ENCODE data around the gene SLC66A1. TPM values are rescaled to one million over a fixed set of nuclear protein-coding genes. Genes with fewer than 3 reads are reported as not detected.
"Not testable (repeated sequence)": the region's sequence is repeated elsewhere in the genome, so short reads cannot be mapped to it uniquely, and the experiment has no call there.

SLC66A1 gene
- total RNA-seq, 2 experiments from 2014 or later = 3.6 TPM

DNA sequence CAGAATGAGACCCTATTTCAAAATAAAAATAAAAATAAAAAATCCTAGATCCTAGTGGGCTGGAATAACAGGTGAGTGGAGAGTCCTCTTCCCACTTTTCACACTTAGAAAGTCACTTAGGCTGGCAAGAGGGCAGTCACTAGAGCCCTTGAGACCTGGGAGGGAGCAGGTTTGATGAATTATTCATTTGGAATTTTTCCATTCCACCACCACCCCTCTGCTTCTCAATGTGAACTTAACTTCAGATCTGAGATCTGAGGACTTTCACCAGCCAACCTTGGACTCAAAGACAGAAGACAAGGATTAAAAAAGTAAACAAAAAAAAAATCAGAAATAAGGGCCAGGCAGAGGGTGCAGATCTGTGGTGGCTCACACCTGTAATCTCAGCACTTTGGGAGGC lies 40.1 kb upstream of the SLC66A1 start:
- Mint-ChIP-seq H3K36me3 (ENCODE audit: low read depth) (peaks cover 2% of the 10 kb centered on the region), H3K9me3 (peaks cover 6% of the 10 kb centered on the region), H3K4me1 (ENCODE audit: low read depth) (peaks cover 2% of the 10 kb centered on the region), H3K4me3 (no peak overlapping the region), H3K27me3 (peaks cover 13% of the 10 kb centered on the region), H3K27ac (no peak overlapping the region)
- DNase-seq (no peak), ATAC-seq (no peak)
- intact Hi-C loops (cut with micrococcal nuclease) = no loop called here
- POLR2A ChIA-PET = no interaction called here
- CTCF ChIA-PET = no interaction called here
- no peak for TF ChIP-seq CTCF (IDR thresholded peaks at IDR 0.05)

DNA sequence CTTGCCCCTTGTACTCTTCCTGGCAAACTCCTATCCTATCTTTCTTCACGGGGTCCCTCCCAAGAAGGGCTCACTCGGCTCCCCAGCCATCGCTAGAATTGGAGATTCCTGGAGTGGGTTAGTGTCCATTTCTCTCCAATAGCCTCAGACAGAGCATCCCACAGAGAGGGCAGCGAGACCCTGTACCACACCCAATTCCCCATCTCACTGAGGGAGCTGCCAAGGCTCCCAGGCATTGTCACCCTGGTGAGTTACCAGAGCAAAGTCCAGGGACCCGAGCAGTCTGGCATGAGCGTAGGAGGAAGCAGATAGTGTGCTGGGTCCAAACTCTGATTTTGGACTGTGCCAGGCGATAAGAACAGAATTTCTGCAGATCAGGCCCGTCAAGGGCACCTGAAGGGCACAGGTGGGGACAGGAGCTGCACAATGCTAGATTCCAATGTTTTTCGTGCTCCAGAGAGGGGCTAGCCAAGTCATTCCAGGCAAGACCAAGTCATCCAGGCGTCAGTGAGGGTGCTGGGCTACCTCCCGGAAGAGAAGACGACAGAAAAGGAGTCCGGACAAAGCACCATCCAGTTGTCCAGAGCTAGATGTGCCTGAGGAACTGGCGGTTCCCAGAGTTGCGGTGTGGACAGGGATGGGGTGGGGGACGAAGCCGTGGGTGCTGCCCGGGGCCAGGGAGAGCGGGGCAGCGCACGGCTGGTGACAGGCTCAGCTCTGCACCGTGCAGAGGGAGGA lies 38.9 kb upstream of the SLC66A1 start:
- Mint-ChIP-seq H3K4me1 (ENCODE audit: low read depth) (peaks cover 2% of the 10 kb centered on the region), H3K4me3 (no peak overlapping the region), H3K36me3 (ENCODE audit: low read depth) (peaks cover 2% of the 10 kb centered on the region), H3K27ac (no peak overlapping the region), H3K27me3 (peaks cover 13% of the 10 kb centered on the region), H3K9me3 (peaks cover 6% of the 10 kb centered on the region)
- ChIA-PET POLR2A (interaction anchor here (2.0 kb wide), 1 partner anchor 13 kb away, joined by 10 read pairs; no protein-coding TSS in a partner anchor), CTCF (no interaction called here)
- no peak for ATAC-seq
- intact Hi-C loops (cut with micrococcal nuclease) = no loop called here
- no peak for DNase-seq
- TF ChIP-seq CTCF (IDR thresholded peaks at IDR 0.05) = no peak

GRCh38 chr1:19273844-19274531 lies 38.1 kb upstream of the SLC66A1 start:
- CTCF ChIA-PET; H3K4me1 Mint-ChIP-seq (ENCODE audit: low read depth); H3K4me3 Mint-ChIP-seq; H3K27ac Mint-ChIP-seq; intact Hi-C loops (cut with micrococcal nuclease); DNase-seq; H3K36me3 Mint-ChIP-seq (ENCODE audit: low read depth); H3K9me3 Mint-ChIP-seq: not testable (repeated sequence)
- POLR2A ChIA-PET = interaction anchor here (2.0 kb wide), 1 partner anchor 14 kb away, joined by 10 read pairs; no protein-coding TSS in a partner anchor
- H3K27me3 Mint-ChIP-seq = peaks cover 13% of the 10 kb centered on the region
- peak; percentile 30 for ATAC-seq

DNA sequence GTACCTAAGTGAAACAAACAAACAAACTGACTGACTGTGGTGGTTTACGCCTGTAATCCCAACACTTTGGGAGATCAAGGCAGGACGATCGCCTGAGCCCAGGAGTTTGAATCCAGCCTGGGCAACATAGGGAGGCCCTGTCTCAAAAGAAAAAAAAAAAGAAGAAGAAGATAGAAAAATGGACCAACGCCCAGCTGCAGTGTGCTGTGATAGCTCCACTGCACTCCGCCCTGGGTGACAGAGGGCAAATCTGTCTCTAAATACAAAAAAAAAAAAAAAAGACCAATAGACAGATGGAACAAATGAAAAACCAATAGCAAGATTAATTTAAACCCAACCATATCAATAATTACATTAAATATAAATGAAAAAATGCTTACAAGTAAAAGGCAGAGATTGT lies 37.5 kb upstream of the SLC66A1 start:
- H3K9me3 Mint-ChIP-seq = peaks cover 6% of the 10 kb centered on the region
- DNase-seq = no peak
- CTCF ChIA-PET = no interaction called here
- peaks cover 13% of the 10 kb centered on the region for H3K27me3 Mint-ChIP-seq
- peaks cover 2% of the 10 kb centered on the region for H3K36me3 Mint-ChIP-seq (ENCODE audit: low read depth)
- no peak overlapping the region for H3K27ac Mint-ChIP-seq
- no peak for ATAC-seq
- no peak overlapping the region for H3K4me3 Mint-ChIP-seq
- intact Hi-C loops (cut with micrococcal nuclease) = no loop called here
- no peak for TF ChIP-seq CTCF (IDR thresholded peaks at IDR 0.05)
- POLR2A ChIA-PET = interaction anchor here (0.6 kb wide), 1 partner anchor 549 kb away, joined by 5 read pairs; no protein-coding TSS in a partner anchor
- H3K4me1 Mint-ChIP-seq (ENCODE audit: low read depth) = peaks cover 2% of the 10 kb centered on the region

GRCh38 chr1:19283891-19284290 lies 28.2 kb upstream of the SLC66A1 start:
- CTCF ChIA-PET = no interaction called here
- POLR2A ChIA-PET = no interaction called here
- TF ChIP-seq CTCF (IDR thresholded peaks at IDR 0.05) = no peak

More at GRCh38 chr1:19283891-19284290, 28.2 kb upstream of the SLC66A1 start:
- ATAC-seq (no peak), DNase-seq (no peak)
- Mint-ChIP-seq H3K4me1 (ENCODE audit: low read depth) (peaks cover 3% of the 10 kb centered on the region), H3K4me3 (no peak overlapping the region), H3K27me3 (peaks cover 6% of the 10 kb centered on the region), H3K27ac (no peak overlapping the region), H3K9me3 (no peaks in the 10 kb centered on the region), H3K36me3 (ENCODE audit: low read depth) (no peaks in the 10 kb centered on the region)
- intact Hi-C loops (cut with micrococcal nuclease) = no loop called here

All from activated CD8-positive, alpha-beta T cell treated with anti-CD3 and anti-CD28 coated beads for 36 hours (primary cell).